ENCODE data around the gene MPDZ. TPM values are rescaled to one million over a fixed set of nuclear protein-coding genes. Genes with fewer than 3 reads are reported as not detected.
A peak's percentile ranks its signal among the peaks of the same experiment; 100 is the strongest.

Gene MPDZ
- total RNA-seq, 1 donor, result 66.6 TPM

DNA sequence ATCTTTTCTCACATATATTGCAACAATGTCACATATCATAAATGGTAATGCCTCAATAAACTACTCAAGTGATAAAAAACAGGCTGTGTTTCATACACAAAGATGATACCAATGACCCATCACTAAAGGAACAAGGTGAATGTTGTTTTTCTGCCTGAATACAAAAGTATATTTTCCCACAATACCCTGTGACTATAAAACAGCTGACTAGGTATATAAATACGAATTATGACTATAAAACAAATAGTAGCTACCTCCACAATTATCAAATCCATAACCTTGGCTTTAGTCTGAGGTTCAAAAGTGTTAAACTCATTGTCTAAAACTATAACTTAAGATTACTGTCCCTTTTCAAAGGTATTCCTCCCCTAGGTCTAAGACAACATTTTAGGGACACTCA is 58.7 kb downstream of the MPDZ start:
- no peaks in the 10 kb centered on the region for H3K27me3 ChIP-seq (ENCODE audit: insufficient read depth, low read length)
- no peak overlapping the region for H2AFZ ChIP-seq (ENCODE audit: low read length)
- H3K27ac ChIP-seq (ENCODE audit: low read depth, low read length), result no peak overlapping the region
- DNase-seq (ENCODE audit: insufficient read length, low spot score, missing footprints), result no peak
- H3K4me2 ChIP-seq (ENCODE audit: insufficient read depth, low read length), result no peak overlapping the region
- no peaks in the 10 kb centered on the region for H4K20me1 ChIP-seq (ENCODE audit: insufficient read depth, low read length)
- no peaks in the 10 kb centered on the region for H3K4me1 ChIP-seq (ENCODE audit: insufficient read depth, low read length)
- no peaks in the 10 kb centered on the region for H3K9me3 ChIP-seq (ENCODE audit: low read depth, low read length)
- H3K79me2 ChIP-seq (ENCODE audit: insufficient read depth, low read length), result no peaks in the 10 kb centered on the region
- peaks cover 19% of the 10 kb centered on the region for H3K36me3 ChIP-seq (ENCODE audit: insufficient read depth, low read length)
- TF ChIP-seq, protein P1, sequence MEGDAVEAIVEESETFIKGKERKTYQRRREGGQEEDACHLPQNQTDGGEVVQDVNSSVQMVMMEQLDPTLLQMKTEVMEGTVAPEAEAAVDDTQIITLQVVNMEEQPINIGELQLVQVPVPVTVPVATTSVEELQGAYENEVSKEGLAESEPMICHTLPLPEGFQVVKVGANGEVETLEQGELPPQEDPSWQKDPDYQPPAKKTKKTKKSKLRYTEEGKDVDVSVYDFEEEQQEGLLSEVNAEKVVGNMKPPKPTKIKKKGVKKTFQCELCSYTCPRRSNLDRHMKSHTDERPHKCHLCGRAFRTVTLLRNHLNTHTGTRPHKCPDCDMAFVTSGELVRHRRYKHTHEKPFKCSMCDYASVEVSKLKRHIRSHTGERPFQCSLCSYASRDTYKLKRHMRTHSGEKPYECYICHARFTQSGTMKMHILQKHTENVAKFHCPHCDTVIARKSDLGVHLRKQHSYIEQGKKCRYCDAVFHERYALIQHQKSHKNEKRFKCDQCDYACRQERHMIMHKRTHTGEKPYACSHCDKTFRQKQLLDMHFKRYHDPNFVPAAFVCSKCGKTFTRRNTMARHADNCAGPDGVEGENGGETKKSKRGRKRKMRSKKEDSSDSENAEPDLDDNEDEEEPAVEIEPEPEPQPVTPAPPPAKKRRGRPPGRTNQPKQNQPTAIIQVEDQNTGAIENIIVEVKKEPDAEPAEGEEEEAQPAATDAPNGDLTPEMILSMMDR (IDR thresholded peaks at IDR 0.05; ENCODE audit: extremely low read depth, low read depth, low read length), result no peak
- no peak overlapping the region for H3K4me3 ChIP-seq (ENCODE audit: insufficient read depth, low read length)

DNA sequence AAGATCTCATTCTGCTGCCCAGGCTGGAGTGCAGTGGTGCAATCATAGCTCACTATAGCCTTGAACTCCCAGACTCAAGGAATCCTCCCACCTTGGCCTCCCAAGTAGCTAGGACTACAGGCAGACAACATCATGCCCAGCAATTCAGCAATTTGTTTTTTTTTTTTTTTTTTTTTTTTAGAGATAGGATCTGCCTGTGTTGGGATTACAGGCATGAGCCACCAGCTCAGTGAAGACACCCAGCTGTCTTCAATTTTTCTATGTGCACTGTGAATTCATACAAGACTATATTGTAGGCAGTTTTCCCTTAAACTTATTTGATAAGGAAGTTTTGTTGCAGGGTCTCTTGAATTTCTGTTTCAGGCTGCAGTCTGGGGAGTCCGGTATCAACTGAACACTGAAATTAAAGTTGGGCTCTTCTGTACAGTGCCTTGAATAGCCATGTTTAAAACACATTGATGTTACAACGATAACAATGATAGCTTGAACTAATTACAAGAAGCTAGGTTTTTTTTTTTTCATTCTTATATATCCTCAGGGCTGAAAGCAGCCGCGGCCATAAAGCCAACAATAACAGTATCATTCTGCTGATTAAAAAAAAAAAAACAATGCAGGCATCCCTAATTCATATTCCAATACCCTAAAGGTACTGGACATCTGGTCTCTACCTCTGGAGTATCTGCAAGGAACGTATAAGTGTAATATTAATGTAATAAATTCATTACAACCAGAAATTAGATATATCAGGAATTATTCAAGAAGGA is 63.5 kb downstream of the MPDZ start:
- DNase-seq (ENCODE audit: insufficient read length, low spot score, missing footprints), result no peak

DNA sequence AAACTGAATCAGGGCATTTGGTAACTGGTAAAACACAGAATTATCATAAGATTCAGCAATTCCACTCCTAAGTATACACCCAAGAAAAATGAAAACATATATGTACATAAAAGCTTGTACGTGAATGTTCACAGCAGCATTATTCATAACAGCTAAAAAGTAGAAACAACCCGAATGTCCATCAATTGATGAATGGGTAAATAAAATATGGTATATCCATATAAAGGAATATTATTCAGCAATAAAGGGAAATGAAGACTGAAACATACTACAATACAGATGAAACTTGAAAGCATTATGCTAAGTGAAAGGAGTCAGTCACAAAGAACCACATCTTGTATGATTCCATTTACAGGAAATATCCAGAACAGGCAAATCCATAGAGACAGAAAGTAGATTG is 65.5 kb downstream of the MPDZ start:
- H3K4me3 ChIP-seq (ENCODE audit: insufficient read depth, low read length), result no peak overlapping the region
- H2AFZ ChIP-seq (ENCODE audit: low read length), result no peak overlapping the region
- H4K20me1 ChIP-seq (ENCODE audit: insufficient read depth, low read length), result no peaks in the 10 kb centered on the region
- H3K27ac ChIP-seq (ENCODE audit: low read depth, low read length), result no peak overlapping the region
- H3K36me3 ChIP-seq (ENCODE audit: insufficient read depth, low read length), result peaks cover 5% of the 10 kb centered on the region
- no peak overlapping the region for H3K4me2 ChIP-seq (ENCODE audit: insufficient read depth, low read length)
- H3K9me3 ChIP-seq (ENCODE audit: low read depth, low read length), result no peaks in the 10 kb centered on the region
- DNase-seq (ENCODE audit: insufficient read length, low spot score, missing footprints), result no peak
- no peaks in the 10 kb centered on the region for H3K79me2 ChIP-seq (ENCODE audit: insufficient read depth, low read length)
- no peaks in the 10 kb centered on the region for H3K4me1 ChIP-seq (ENCODE audit: insufficient read depth, low read length)
- TF ChIP-seq, protein P1 (IDR thresholded peaks at IDR 0.05; ENCODE audit: extremely low read depth, low read depth, low read length), result no peak
- H3K27me3 ChIP-seq (ENCODE audit: insufficient read depth, low read length), result no peaks in the 10 kb centered on the region

More for the DNA sequence above, 63.5 kb downstream of the MPDZ start:
- no peak overlapping the region for H3K27ac ChIP-seq (ENCODE audit: low read depth, low read length)
- no peaks in the 10 kb centered on the region for H3K4me1 ChIP-seq (ENCODE audit: insufficient read depth, low read length)
- H2AFZ ChIP-seq (ENCODE audit: low read length), result no peak overlapping the region
- no peaks in the 10 kb centered on the region for H4K20me1 ChIP-seq (ENCODE audit: insufficient read depth, low read length)
- H3K4me3 ChIP-seq (ENCODE audit: insufficient read depth, low read length), result no peak overlapping the region
- TF ChIP-seq, protein P1 (IDR thresholded peaks at IDR 0.05; ENCODE audit: extremely low read depth, low read depth, low read length), result no peak
- peaks cover 11% of the 10 kb centered on the region for H3K36me3 ChIP-seq (ENCODE audit: insufficient read depth, low read length)
- H3K27me3 ChIP-seq (ENCODE audit: insufficient read depth, low read length), result no peaks in the 10 kb centered on the region
- no peak overlapping the region for H3K4me2 ChIP-seq (ENCODE audit: insufficient read depth, low read length)
- no peaks in the 10 kb centered on the region for H3K9me3 ChIP-seq (ENCODE audit: low read depth, low read length)
- H3K79me2 ChIP-seq (ENCODE audit: insufficient read depth, low read length), result no peaks in the 10 kb centered on the region

DNA sequence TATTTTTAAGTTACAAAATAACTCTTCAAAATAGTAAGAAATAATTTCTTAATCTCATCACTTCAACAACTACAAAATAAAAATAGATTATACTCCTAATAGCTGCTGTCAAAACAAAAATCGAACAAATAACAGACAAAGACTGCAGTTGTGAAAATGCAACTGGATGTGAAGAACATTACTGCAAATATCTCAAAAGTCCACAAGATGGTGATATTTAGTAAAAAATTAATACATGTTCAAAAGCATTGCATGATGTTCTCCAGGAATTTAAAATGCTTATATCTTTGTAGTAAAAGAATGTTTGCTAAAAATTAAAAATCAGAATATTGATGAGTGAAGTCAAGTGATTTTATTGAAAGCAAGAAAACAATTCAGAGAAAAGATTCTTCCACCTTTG is 66.2 kb downstream of the MPDZ start:
- no peaks in the 10 kb centered on the region for H4K20me1 ChIP-seq (ENCODE audit: insufficient read depth, low read length)
- H3K4me1 ChIP-seq (ENCODE audit: insufficient read depth, low read length), result no peaks in the 10 kb centered on the region
- no peaks in the 10 kb centered on the region for H3K79me2 ChIP-seq (ENCODE audit: insufficient read depth, low read length)
- no peak overlapping the region for H3K4me3 ChIP-seq (ENCODE audit: insufficient read depth, low read length)
- TF ChIP-seq, protein P1 (IDR thresholded peaks at IDR 0.05; ENCODE audit: extremely low read depth, low read depth, low read length), result peak; percentile 50
- peaks cover 5% of the 10 kb centered on the region for H3K36me3 ChIP-seq (ENCODE audit: insufficient read depth, low read length)
- no peaks in the 10 kb centered on the region for H3K27me3 ChIP-seq (ENCODE audit: insufficient read depth, low read length)
- no peak for DNase-seq (ENCODE audit: insufficient read length, low spot score, missing footprints)
- no peak overlapping the region for H3K4me2 ChIP-seq (ENCODE audit: insufficient read depth, low read length)
- H2AFZ ChIP-seq (ENCODE audit: low read length), result no peak overlapping the region
- no peaks in the 10 kb centered on the region for H3K9me3 ChIP-seq (ENCODE audit: low read depth, low read length)
- H3K27ac ChIP-seq (ENCODE audit: low read depth, low read length), result no peak overlapping the region
